Lung (tissue), 12 donors: ENCODE data around the gene WDR38. TPM values are rescaled to one million over a fixed set of nuclear protein-coding genes. Genes with fewer than 3 reads are reported as not detected.

Experiments
- ATAC-seq: fragments of 200-7000 bp; cut with Tn5 transposase; one replicate; pipeline ENCODE4 v1.9.1; 2020; ENCODE audit warnings: moderate number of reproducible peaks; ENCODE audit not compliant: insufficient read depth, low FRiP score
- DNase-seq, 3 donors: peaks; one replicate each; pipeline ENCODE4 v3.0.0-alpha.2; 2013 to 2017
- H3K27ac ChIP-seq, 2 donors: one replicate each; pipeline ENCODE4 v1.5.1; 2013; ENCODE audit warnings: mild to moderate bottlenecking in 2 of 2, moderate library complexity in 2 of 2, control low read depth in 1 of 2, inconsistent platforms in 1 of 2, low read depth in 1 of 2, low read length in 1 of 2
- H3K27me3 ChIP-seq, 3 donors: one replicate each; pipeline ENCODE4 v1.5.1; 2013; ENCODE audit warnings: low read length in 2 of 3; ENCODE audit not compliant: control insufficient read depth in 3 of 3, insufficient read depth in 3 of 3
- H3K36me3 ChIP-seq, 4 donors: one replicate each; pipeline ENCODE4 v1.5.1; 2013; ENCODE audit warnings: low read length in 4 of 4, mild to moderate bottlenecking in 1 of 4, moderate library complexity in 1 of 4; ENCODE audit not compliant: control insufficient read depth in 4 of 4, insufficient read depth in 4 of 4
- H3K4me1 ChIP-seq, 5 donors: one replicate each; pipeline ENCODE4 v1.5.1; 2013; ENCODE audit warnings: low read length in 5 of 5, mild to moderate bottlenecking in 2 of 5, moderate library complexity in 1 of 5; ENCODE audit not compliant: control insufficient read depth in 5 of 5, insufficient read depth in 5 of 5
- H3K4me3 ChIP-seq: one replicate; pipeline ENCODE4 v1.5.1; 2013; ENCODE audit warnings: mild to moderate bottlenecking, control low read depth, moderate library complexity
- H3K9ac ChIP-seq, 2 donors: one replicate each; pipeline ENCODE4 v1.5.1; 2013; ENCODE audit warnings: low read length in 2 of 2, control low read depth in 1 of 2; ENCODE audit not compliant: insufficient read depth in 1 of 2
- H3K9me3 ChIP-seq, 4 donors: one replicate each; pipeline ENCODE4 v1.5.1; 2013; ENCODE audit warnings: low read length in 3 of 4, mild to moderate bottlenecking in 1 of 4, moderate library complexity in 1 of 4; ENCODE audit not compliant: control insufficient read depth in 4 of 4, insufficient read depth in 3 of 4
- WGBS, 2 donors: extraction: QIAGEN DNeasy Blood & Tissue Kit; methylation state at CpG; one replicate each; pipeline ENCODE4 v1.1.7; 2013; 5-methylcytosine and 5-hydroxymethylcytosine counted together
- polyA plus RNA-seq, 2 donors: library from polyadenylated mRNA; stranded (reverse); fragments of 200-250 nt; gene quantifications; one replicate each; pipeline ENCODE4 v1.2.1, GENCODE V29; 2013
- total RNA-seq, 2 donors: library from RNA; depleted of rRNA in 1 of 2; stranded (reverse); fragments of >200 nt in 1 of 2; gene quantifications; one replicate each; pipeline ENCODE4 v1.2.1, GENCODE V29; 2014 to 2021
- TF ChIP-seq, protein P1 (sequence below): IDR thresholded peaks from 2 replicates; pipeline ENCODE4 v1.5.1; 2012; ENCODE audit warnings: mild to moderate bottlenecking; ENCODE audit errors: control extremely low read depth, extremely low read depth
- donor health status: control.
- donor health status: control.
- donor health status: Bipolar disorder and iron deficiency.
- donor health status: healthy.
- donor health status: DM: yes; HTN: yes; CAD: no.

WDR38 gene
- total and polyA plus RNA-seq, 4 donors, result 6.0 to 28.9 (median 12.1) TPM

- 0% methylated on average over 76 to 101 of the region's 101 CpGs for WGBS, 2 donors
- Histone ChIP-seq H3K9me3 (no peaks in the 10 kb centered on the region), H3K4me1 (peaks cover 8 to 24% (median 19%) of the 10 kb centered on the region in 5 donors), H3K9ac (peak overlapping the region; percentile 48 to 88), H3K4me3 (peak overlapping the region; percentile 92), H3K27ac (peak overlapping the region; percentile 94), H3K36me3 (peaks cover 0 to 7% (median 5%) of the 10 kb centered on the region in 4 donors), H3K27me3 (no peaks in the 10 kb centered on the region)
- peak; percentile 84 to 88 (median 87) for DNase-seq
- peak; percentile 91 for ATAC-seq
- TF ChIP-seq, protein P1, sequence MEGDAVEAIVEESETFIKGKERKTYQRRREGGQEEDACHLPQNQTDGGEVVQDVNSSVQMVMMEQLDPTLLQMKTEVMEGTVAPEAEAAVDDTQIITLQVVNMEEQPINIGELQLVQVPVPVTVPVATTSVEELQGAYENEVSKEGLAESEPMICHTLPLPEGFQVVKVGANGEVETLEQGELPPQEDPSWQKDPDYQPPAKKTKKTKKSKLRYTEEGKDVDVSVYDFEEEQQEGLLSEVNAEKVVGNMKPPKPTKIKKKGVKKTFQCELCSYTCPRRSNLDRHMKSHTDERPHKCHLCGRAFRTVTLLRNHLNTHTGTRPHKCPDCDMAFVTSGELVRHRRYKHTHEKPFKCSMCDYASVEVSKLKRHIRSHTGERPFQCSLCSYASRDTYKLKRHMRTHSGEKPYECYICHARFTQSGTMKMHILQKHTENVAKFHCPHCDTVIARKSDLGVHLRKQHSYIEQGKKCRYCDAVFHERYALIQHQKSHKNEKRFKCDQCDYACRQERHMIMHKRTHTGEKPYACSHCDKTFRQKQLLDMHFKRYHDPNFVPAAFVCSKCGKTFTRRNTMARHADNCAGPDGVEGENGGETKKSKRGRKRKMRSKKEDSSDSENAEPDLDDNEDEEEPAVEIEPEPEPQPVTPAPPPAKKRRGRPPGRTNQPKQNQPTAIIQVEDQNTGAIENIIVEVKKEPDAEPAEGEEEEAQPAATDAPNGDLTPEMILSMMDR, result no peak
These were observed 15.5 kb downstream of the WDR38 start for GRCh38 chr9:124868511-124869465.

- Histone ChIP-seq H3K4me1 (peaks cover 8 to 24% (median 19%) of the 10 kb centered on the region in 5 donors), H3K36me3 (peaks cover 0 to 9% (median 8%) of the 10 kb centered on the region in 4 donors), H3K27me3 (no peaks in the 10 kb centered on the region), H3K4me3 (peak overlapping the region; percentile 92), H3K9me3 (no peaks in the 10 kb centered on the region), H3K9ac (peak overlapping the region; percentile 39 to 56), H3K27ac (peak overlapping the region; percentile 94)
- WGBS, 2 donors, result 1% methylated on average over 36 to 41 of the region's 41 CpGs
- TF ChIP-seq, protein P1, result no peak
- DNase-seq (no peak), ATAC-seq (peak; percentile 24)
These were observed 16.3 kb downstream of the WDR38 start for GRCh38 chr9:124869466-124869985.

- Histone ChIP-seq H3K4me1 (peaks cover 8 to 24% (median 19%) of the 10 kb centered on the region in 5 donors), H3K27me3 (no peaks in the 10 kb centered on the region), H3K9me3 (no peaks in the 10 kb centered on the region), H3K27ac (peak overlapping the region; percentile 94), H3K36me3 (peaks cover 3 to 14% (median 11%) of the 10 kb centered on the region in 4 donors), H3K4me3 (peak overlapping the region; percentile 92), H3K9ac (peak overlapping the region; percentile 39 to 66)
- peak; percentile 8 for ATAC-seq
- WGBS, 2 donors, result 2 to 3% methylated on average over 12 of the region's 12 CpGs
- peak in 1 of 3 donors; percentile 42 for DNase-seq
- TF ChIP-seq, protein P1, result no peak
These were observed 16.8 kb downstream of the WDR38 start for GRCh38 chr9:124869986-124870560.
